HepG2 (cell line): ENCODE measurements around the gene CNBD2. TPM values are rescaled to one million over a fixed set of nuclear protein-coding genes. Genes with fewer than 3 reads are reported as not detected.

Experiments used
- BCL6 ChIP-seq: IDR thresholded peaks from 2 replicates; pipeline ENCODE4 v1.6.1; 2016; ENCODE audit warnings: missing genetic modification reagents, missing compliant biosample characterization
- CBX2 ChIP-seq, 2 experiments: fragments of 200-600 bp in 1 of 2; sonication (generic); formaldehyde crosslinking in 1 of 2; IDR thresholded peaks; 2 replicates each; pipeline versions ENCODE4 v1.7.0 to v1.8.1; 2018 to 2022; ENCODE audit warnings: low read depth in 2 of 2, low read length in 1 of 2, mild to moderate bottlenecking in 1 of 2, missing genetic modification reagents in 1 of 2
- HDAC1 ChIP-seq: sonication (generic); formaldehyde crosslinking; IDR thresholded peaks from 2 replicates; pipeline ENCODE4 v1.5.1; 2020; ENCODE audit warnings: mild to moderate bottlenecking, missing genetic modification reagents
- HNF4G ChIP-seq, 2 experiments: sonication (generic) in 1 of 2; formaldehyde crosslinking in 1 of 2; IDR thresholded peaks; 2 replicates each; pipeline versions ENCODE4 v1.4.0 to v1.6.1; 2011 to 2020; ENCODE audit warnings: borderline replicate concordance in 2 of 2, low read depth in 2 of 2, mild to moderate bottlenecking in 2 of 2, low read length in 1 of 2, missing genetic modification reagents in 1 of 2, moderate library complexity in 1 of 2
- JDP2 ChIP-seq: sonication (generic); formaldehyde crosslinking; IDR thresholded peaks from 2 replicates; pipeline ENCODE4 v1.8.1; 2022; ENCODE audit warnings: missing genetic modification reagents, borderline replicate concordance
- KLF16 ChIP-seq, 2 experiments: sonication (generic) in 1 of 2; formaldehyde crosslinking in 1 of 2; IDR thresholded peaks; 2 replicates each; pipeline versions ENCODE4 v1.6.1 to v1.8.0; 2016 to 2023; ENCODE audit warnings: missing genetic modification reagents in 2 of 2, missing compliant biosample characterization in 1 of 2
- POLR2AphosphoS5 ChIP-seq: IDR thresholded peaks from 2 replicates; pipeline ENCODE4 v1.6.1; 2012; ENCODE audit warnings: low read depth, low read length
- RARA ChIP-seq: IDR thresholded peaks from 2 replicates; pipeline ENCODE4 v1.6.1; 2016; ENCODE audit warnings: missing genetic modification reagents, missing compliant biosample characterization
- RFXANK ChIP-seq: IDR thresholded peaks from 2 replicates; pipeline ENCODE4 v1.6.1; 2016
- RORA ChIP-seq: sonication (generic); formaldehyde crosslinking; IDR thresholded peaks from 2 replicates; pipeline ENCODE4 v1.5.0; 2020; ENCODE audit warnings: mild to moderate bottlenecking, missing genetic modification reagents, moderate library complexity
- SP140L ChIP-seq: sonication (generic); formaldehyde crosslinking; IDR thresholded peaks from 2 replicates; pipeline ENCODE4 v1.4.0; 2020; ENCODE audit warnings: missing genetic modification reagents, borderline replicate concordance
- SUZ12 ChIP-seq: fragments of 150-350 bp; IDR thresholded peaks from 2 replicates; pipeline ENCODE4 v1.6.1; 2014; ENCODE audit warnings: low read depth, low read length
- TBP ChIP-seq: sonication (generic); formaldehyde crosslinking; IDR thresholded peaks from 2 replicates; pipeline ENCODE4 v1.5.0; 2020; ENCODE audit warnings: missing genetic modification reagents
- ZFP36L2 ChIP-seq: sonication (generic); formaldehyde crosslinking; IDR thresholded peaks from 2 replicates; pipeline ENCODE4 v1.4.0; 2020; ENCODE audit warnings: missing genetic modification reagents
- ZKSCAN8 ChIP-seq: IDR thresholded peaks from 2 replicates; pipeline ENCODE4 v1.6.1; 2016; ENCODE audit warnings: borderline replicate concordance, missing genetic modification reagents, missing compliant biosample characterization
- ZNF30 ChIP-seq: sonication (generic); formaldehyde crosslinking; IDR thresholded peaks from 2 replicates; pipeline ENCODE4 v1.5.0; 2020; ENCODE audit warnings: mild to moderate bottlenecking, missing genetic modification reagents
- ZNF772 ChIP-seq: sonication (generic); formaldehyde crosslinking; IDR thresholded peaks from 2 replicates; pipeline ENCODE4 v1.5.0; 2020; ENCODE audit warnings: mild to moderate bottlenecking, missing genetic modification reagents
- polyA plus RNA-seq, 8 experiments: library from polyadenylated mRNA; depleted of rRNA in 3 of 8; stranded (reverse) in 7 of 8; unstranded in 1 of 8; fragments of >200 nt; fragmentation: Illumina TruSeq in 4 of 8; extraction: Trizol in 4 of 8; gene quantifications; 2 replicates each; pipeline versions ENCODE4 v1.2.1 to v1.2.3, GENCODE V29; 2011 to 2016; ENCODE audit warnings: low read depth in 4 of 8, missing spikeins in 1 of 8, mixed read lengths in 1 of 8; ENCODE audit not compliant: insufficient read depth in 1 of 8
- total RNA-seq, 5 experiments: library from RNA; depleted of rRNA; stranded (reverse); fragments of >200 nt; fragmentation: Illumina TruSeq; extraction: Trizol; gene quantifications; 2 replicates each; pipeline ENCODE4 v1.2.3, GENCODE V29; 2016; ENCODE audit warnings: low read depth in 1 of 5
- TF ChIP-seq, protein P1 (sequence below): sonication (generic); formaldehyde crosslinking; IDR thresholded peaks from 2 replicates; pipeline ENCODE4 v1.4.0; 2020; ENCODE audit warnings: missing genetic modification reagents
- TF ChIP-seq, protein P2 (sequence below): sonication (generic); formaldehyde crosslinking; IDR thresholded peaks from 2 replicates; pipeline ENCODE4 v1.9.0; 2021; ENCODE audit warnings: missing genetic modification reagents, mild to moderate bottlenecking, borderline replicate concordance
- TF ChIP-seq, protein P3 (sequence below): sonication (generic); formaldehyde crosslinking; conservative IDR thresholded peaks from 2 replicates; pipeline ENCODE4 v1.4.0; 2020; ENCODE audit warnings: missing genetic modification reagents
- TF ChIP-seq, protein P4 (sequence below): sonication (generic); formaldehyde crosslinking; IDR thresholded peaks from 2 replicates; pipeline ENCODE4 v1.4.0; 2020; ENCODE audit warnings: mild to moderate bottlenecking, missing genetic modification reagents, borderline replicate concordance
- TF ChIP-seq, protein P5 (sequence below): fragments of 450-650 bp; IDR thresholded peaks from 2 replicates; pipeline ENCODE4 v1.6.1; 2016

The CNBD2 gene
- total and polyA plus RNA-seq, 2 of the 13 experiments (the other 11 are each of a cell fraction or from before 2014, with no cell fraction given): 12.4 to 22.8 TPM

DNA sequence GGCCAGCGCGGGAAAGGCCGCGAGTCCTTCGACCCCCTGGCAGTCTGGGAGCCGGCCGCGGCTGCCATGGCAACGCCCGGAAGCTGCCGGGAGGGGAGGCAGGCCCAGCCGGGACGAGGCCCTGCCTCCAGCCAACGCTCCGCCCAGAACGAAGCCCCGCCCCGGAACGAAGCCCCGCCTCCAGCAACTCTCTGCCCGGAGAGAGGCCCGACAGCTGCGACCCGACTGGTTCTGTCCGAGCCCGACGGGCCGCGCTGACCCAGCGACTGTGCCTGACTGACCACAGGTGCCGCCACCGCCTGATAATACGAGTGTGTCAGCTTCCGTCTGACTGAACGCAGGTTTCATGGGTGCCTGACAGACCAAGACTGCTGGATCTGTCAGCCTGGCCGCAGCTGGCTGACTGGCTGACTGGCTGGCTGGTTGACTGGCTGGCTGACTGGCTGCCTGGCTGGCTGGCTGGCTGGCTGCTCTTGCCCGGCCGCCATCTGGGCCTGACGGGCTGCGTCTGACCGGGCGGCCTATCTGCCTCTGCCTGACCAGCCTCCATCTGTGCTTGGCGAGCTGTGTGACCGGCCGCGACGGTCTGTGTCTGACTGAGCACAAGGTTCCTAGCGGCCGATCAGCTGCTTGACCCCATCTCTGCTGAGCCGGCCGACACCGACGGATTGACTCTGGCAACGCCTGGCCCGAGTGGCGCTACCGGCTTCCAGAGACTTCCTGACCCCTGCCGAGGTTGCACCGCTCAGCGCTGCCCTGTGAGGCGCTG is 96.5 kb downstream of the CNBD2 start (continued):
- TF ChIP-seq, protein P1, sequence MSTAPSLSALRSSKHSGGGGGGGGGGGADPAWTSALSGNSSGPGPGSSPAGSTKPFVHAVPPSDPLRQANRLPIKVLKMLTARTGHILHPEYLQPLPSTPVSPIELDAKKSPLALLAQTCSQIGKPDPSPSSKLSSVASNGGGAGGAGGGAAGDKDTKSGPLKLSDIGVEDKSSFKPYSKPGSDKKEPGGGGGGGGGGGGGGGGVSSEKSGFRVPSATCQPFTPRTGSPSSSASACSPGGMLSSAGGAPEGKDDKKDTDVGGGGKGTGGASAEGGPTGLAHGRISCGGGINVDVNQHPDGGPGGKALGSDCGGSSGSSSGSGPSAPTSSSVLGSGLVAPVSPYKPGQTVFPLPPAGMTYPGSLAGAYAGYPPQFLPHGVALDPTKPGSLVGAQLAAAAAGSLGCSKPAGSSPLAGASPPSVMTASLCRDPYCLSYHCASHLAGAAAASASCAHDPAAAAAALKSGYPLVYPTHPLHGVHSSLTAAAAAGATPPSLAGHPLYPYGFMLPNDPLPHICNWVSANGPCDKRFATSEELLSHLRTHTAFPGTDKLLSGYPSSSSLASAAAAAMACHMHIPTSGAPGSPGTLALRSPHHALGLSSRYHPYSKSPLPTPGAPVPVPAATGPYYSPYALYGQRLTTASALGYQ (CRISPR knock-in tag): no peak
- TF ChIP-seq ZFP36L2 (CRISPR knock-in tag): no peak
- no peak for TF ChIP-seq JDP2 (CRISPR knock-in tag)
- TF ChIP-seq, protein P2, sequence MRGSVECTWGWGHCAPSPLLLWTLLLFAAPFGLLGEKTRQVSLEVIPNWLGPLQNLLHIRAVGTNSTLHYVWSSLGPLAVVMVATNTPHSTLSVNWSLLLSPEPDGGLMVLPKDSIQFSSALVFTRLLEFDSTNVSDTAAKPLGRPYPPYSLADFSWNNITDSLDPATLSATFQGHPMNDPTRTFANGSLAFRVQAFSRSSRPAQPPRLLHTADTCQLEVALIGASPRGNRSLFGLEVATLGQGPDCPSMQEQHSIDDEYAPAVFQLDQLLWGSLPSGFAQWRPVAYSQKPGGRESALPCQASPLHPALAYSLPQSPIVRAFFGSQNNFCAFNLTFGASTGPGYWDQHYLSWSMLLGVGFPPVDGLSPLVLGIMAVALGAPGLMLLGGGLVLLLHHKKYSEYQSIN (CRISPR knock-in tag): no peak
- no peak for TF ChIP-seq HNF4G (IDR thresholded peaks at IDR 0.05; ENCODE audit: borderline replicate concordance, low read depth, low read length)
- no peak; the same call in 1 of the 2 replicates for TF ChIP-seq HNF4G (CRISPR knock-in tag; IDR thresholded peaks at IDR 0.05; ENCODE audit: borderline replicate concordance, low read depth)
- no peak; the same call in 1 of the 2 replicates for TF ChIP-seq ZKSCAN8 (CRISPR knock-in tag)
- no peak for TF ChIP-seq SP140L (CRISPR knock-in tag)
- TF ChIP-seq TBP (CRISPR knock-in tag): no peak
- no peak for TF ChIP-seq CBX2 (IDR thresholded peaks at IDR 0.05; ENCODE audit: low read depth, low read length)
- TF ChIP-seq CBX2 (CRISPR knock-in tag; IDR thresholded peaks at IDR 0.05; ENCODE audit: low read depth): 0 out of 2 replicates have a peak, but pooled peaks have one; percentile 73
- TF ChIP-seq RFXANK (CRISPR knock-in tag): no peak
- peak; percentile 83 for TF ChIP-seq HDAC1 (CRISPR knock-in tag)
- no peak; the same call in 1 of the 2 replicates for TF ChIP-seq RARA
- TF ChIP-seq ZNF772 (CRISPR knock-in tag): peak; percentile 55
- TF ChIP-seq, protein P3, sequence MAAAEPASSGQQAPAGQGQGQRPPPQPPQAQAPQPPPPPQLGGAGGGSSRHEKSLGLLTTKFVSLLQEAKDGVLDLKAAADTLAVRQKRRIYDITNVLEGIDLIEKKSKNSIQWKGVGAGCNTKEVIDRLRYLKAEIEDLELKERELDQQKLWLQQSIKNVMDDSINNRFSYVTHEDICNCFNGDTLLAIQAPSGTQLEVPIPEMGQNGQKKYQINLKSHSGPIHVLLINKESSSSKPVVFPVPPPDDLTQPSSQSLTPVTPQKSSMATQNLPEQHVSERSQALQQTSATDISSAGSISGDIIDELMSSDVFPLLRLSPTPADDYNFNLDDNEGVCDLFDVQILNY: no peak; the same call in 1 of the 2 replicates
- TF ChIP-seq SUZ12: no peak
- TF ChIP-seq, protein P4, sequence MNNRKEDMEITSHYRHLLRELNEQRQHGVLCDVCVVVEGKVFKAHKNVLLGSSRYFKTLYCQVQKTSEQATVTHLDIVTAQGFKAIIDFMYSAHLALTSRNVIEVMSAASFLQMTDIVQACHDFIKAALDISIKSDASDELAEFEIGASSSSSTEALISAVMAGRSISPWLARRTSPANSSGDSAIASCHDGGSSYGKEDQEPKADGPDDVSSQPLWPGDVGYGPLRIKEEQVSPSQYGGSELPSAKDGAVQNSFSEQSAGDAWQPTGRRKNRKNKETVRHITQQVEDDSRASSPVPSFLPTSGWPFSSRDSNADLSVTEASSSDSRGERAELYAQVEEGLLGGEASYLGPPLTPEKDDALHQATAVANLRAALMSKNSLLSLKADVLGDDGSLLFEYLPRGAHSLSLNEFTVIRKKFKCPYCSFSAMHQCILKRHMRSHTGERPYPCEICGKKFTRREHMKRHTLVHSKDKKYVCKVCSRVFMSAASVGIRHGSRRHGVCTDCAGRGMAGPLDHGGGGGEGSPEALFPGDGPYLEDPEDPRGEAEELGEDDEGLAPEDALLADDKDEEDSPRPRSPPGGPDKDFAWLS: no peak
- TF ChIP-seq, protein P5, sequence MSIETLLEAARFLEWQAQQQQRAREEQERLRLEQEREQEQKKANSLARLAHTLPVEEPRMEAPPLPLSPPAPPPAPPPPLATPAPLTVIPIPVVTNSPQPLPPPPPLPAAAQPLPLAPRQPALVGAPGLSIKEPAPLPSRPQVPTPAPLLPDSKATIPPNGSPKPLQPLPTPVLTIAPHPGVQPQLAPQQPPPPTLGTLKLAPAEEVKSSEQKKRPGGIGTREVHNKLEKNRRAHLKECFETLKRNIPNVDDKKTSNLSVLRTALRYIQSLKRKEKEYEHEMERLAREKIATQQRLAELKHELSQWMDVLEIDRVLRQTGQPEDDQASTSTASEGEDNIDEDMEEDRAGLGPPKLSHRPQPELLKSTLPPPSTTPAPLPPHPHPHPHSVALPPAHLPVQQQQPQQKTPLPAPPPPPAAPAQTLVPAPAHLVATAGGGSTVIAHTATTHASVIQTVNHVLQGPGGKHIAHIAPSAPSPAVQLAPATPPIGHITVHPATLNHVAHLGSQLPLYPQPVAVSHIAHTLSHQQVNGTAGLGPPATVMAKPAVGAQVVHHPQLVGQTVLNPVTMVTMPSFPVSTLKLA: no peak
- TF ChIP-seq ZNF30 (CRISPR knock-in tag): peak; percentile 79; the same call in 1 of the 2 replicates
- TF ChIP-seq POLR2AphosphoS5: peak; percentile 52; the same call in 1 of the 2 replicates
- TF ChIP-seq RORA (CRISPR knock-in tag): no peak
- TF ChIP-seq BCL6: peak; percentile 33
- TF ChIP-seq KLF16 (CRISPR knock-in tag; IDR thresholded peaks at IDR 0.05): no peak
